ENCODE measurements around the gene ARL6IP5.
A peak's percentile ranks its signal among the peaks of the same experiment; 100 is the strongest.

GRCh38 chr3:69092030-69092516 is 7.3 kb downstream of the ARL6IP5 start:
- no peak for TF ChIP-seq CTCF (IDR thresholded peaks at IDR 0.05)
- TF ChIP-seq POLR2A (IDR thresholded peaks at IDR 0.05): peak in 1 of 4 donors; percentile 19
